SK-N-SH (cell line): Measurements from ENCODE around the gene COX4I2.

ENCODE experiments used
- EP300 ChIP-seq, 2 experiments: IDR thresholded peaks; 2 replicates each; pipeline versions ENCODE4 v1.4.0 to v1.6.1; 2012; ENCODE audit warnings: borderline replicate concordance in 1 of 2, low read depth in 1 of 2, low read length in 1 of 2
- FOXJ3 ChIP-seq: sonication (generic); formaldehyde crosslinking; IDR thresholded peaks from 2 replicates; pipeline ENCODE4 v1.5.1; 2020; ENCODE audit warnings: mild to moderate bottlenecking, missing genetic modification reagents
- FOXM1 ChIP-seq: IDR thresholded peaks from 2 replicates; pipeline ENCODE4 v1.4.0; 2012; ENCODE audit warnings: low read depth, mild to moderate bottlenecking
- POLR2AphosphoS5 ChIP-seq: IDR thresholded peaks from 2 replicates; pipeline ENCODE4 v1.6.1; 2012; ENCODE audit warnings: low read depth, low read length
- RAD21 ChIP-seq: IDR thresholded peaks from 2 replicates; pipeline ENCODE4 v1.6.1; 2012; ENCODE audit warnings: mild to moderate bottlenecking, low read length
- RFX5 ChIP-seq: IDR thresholded peaks from 2 replicates; pipeline ENCODE4 v1.6.1; 2012; ENCODE audit warnings: mild to moderate bottlenecking, improper control_type of control experiment, low read length
- RXRA ChIP-seq: IDR thresholded peaks from 2 replicates; pipeline ENCODE4 v1.4.0; 2012; ENCODE audit warnings: low read depth, mild to moderate bottlenecking, borderline replicate concordance
- SMC3 ChIP-seq: IDR thresholded peaks from 2 replicates; pipeline ENCODE4 v1.6.1; 2012; ENCODE audit warnings: low read depth, low read length, improper control_type of control experiment
- TAF1 ChIP-seq: IDR thresholded peaks from 2 replicates; pipeline ENCODE4 v1.6.1; 2012; ENCODE audit warnings: low read depth, mild to moderate bottlenecking, low read length, moderate library complexity, borderline replicate concordance
- YY1 ChIP-seq: IDR thresholded peaks from 2 replicates; pipeline ENCODE4 v1.4.0; 2012; ENCODE audit warnings: low read depth, mild to moderate bottlenecking
- TF ChIP-seq, protein P1 (sequence below): fragments of 200-600 bp; sonication (generic); IDR thresholded peaks from 2 replicates; pipeline ENCODE4 v1.6.1; 2017; ENCODE audit warnings: antibody characterized with exemption, mild to moderate bottlenecking, moderate library complexity
- TF ChIP-seq, protein P2 (sequence below): IDR thresholded peaks from 2 replicates; pipeline ENCODE4 v1.4.0; 2012; ENCODE audit warnings: low read depth

DNA sequence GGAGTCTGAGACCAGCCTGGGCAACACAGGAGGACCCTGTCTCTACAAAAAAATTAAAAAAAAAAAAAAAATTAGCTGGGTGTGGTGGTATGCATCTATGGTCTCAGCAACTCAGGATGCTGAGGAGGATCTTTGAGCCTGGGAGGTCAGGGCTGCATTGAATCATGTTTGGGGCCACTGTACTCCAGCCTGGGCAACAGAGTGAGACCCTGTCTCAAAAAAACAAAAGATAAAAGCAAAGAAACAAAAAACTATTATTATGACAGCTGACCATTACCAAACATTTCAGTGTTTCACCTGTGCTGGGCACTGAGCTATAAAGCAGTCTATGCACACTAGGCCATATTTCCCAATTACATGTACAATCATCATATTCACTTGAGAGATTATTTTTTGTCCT is 35.7 kb downstream of the COX4I2 start:
- TF ChIP-seq, protein P1, sequence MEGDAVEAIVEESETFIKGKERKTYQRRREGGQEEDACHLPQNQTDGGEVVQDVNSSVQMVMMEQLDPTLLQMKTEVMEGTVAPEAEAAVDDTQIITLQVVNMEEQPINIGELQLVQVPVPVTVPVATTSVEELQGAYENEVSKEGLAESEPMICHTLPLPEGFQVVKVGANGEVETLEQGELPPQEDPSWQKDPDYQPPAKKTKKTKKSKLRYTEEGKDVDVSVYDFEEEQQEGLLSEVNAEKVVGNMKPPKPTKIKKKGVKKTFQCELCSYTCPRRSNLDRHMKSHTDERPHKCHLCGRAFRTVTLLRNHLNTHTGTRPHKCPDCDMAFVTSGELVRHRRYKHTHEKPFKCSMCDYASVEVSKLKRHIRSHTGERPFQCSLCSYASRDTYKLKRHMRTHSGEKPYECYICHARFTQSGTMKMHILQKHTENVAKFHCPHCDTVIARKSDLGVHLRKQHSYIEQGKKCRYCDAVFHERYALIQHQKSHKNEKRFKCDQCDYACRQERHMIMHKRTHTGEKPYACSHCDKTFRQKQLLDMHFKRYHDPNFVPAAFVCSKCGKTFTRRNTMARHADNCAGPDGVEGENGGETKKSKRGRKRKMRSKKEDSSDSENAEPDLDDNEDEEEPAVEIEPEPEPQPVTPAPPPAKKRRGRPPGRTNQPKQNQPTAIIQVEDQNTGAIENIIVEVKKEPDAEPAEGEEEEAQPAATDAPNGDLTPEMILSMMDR: no peak
- TF ChIP-seq, protein P2, sequence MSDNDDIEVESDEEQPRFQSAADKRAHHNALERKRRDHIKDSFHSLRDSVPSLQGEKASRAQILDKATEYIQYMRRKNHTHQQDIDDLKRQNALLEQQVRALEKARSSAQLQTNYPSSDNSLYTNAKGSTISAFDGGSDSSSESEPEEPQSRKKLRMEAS: no peak
- TF ChIP-seq EP300 (IDR thresholded peaks at IDR 0.05; ENCODE audit: borderline replicate concordance in 1 of 2, low read depth in 1 of 2, low read length in 1 of 2): no peak
- no peak for TF ChIP-seq FOXJ3 (CRISPR knock-in tag)
- no peak for TF ChIP-seq RXRA
- TF ChIP-seq RFX5: no peak
- no peak for TF ChIP-seq POLR2AphosphoS5
- no peak for TF ChIP-seq YY1
- no peak for TF ChIP-seq FOXM1
- TF ChIP-seq SMC3: no peak
- TF ChIP-seq RAD21: no peak
- TF ChIP-seq TAF1: no peak
